OCI-LY3 (cell line): ENCODE data around the gene DNAH11.

Source experiments
- CTCF ChIP-seq: fragments of 200-600, 300-600 bp; sonication (generic); IDR thresholded peaks from 2 replicates; pipeline ENCODE4 v1.5.1; 2014; ENCODE audit warnings: antibody characterized with exemption, low read length, low read depth
- EZH2phosphoT487 ChIP-seq: fragments of 200-600 bp; shearing (Covaris generic); IDR thresholded peaks from 2 replicates; pipeline ENCODE4 v1.6.1; 2018; ENCODE audit warnings: antibody characterized with exemption, mixed run types, low read depth

GRCh38 chr7:21603972-21604749 lies 61.3 kb downstream of the DNAH11 start:
- TF ChIP-seq EZH2phosphoT487, result no peak
- TF ChIP-seq CTCF, result no peak
